GM19035 (cell line): ENCODE results near the gene TMIGD1.
A peak's percentile ranks its signal among the peaks of the same experiment; 100 is the strongest.

Source experiments
- ATAC-seq: cut with Tn5 transposase; IDR thresholded peaks from one replicate; pipeline ENCODE4 v1.9.1; 2021; ENCODE audit not compliant: unreplicated experiment

The TMIGD1 gene

GRCh38 chr17:30333503-30334360 is at the start of gene TMIGD1:
TMIGD1 (minus strand) TSS chr17:30334057; CDS start chr17:30332133, 1,924 bp downstream.
- ATAC-seq = no peak

- no peak for ATAC-seq
These were observed 48.5 kb upstream of the TMIGD1 start for GRCh38 chr17:30382345-30382744.

- no peak for ATAC-seq
These were observed 47.4 kb upstream of the TMIGD1 start for GRCh38 chr17:30381340-30381659.

GRCh38 chr17:30380643-30381339 is 46.9 kb upstream of the TMIGD1 start:
- ATAC-seq = no peak

- ATAC-seq = peak; percentile 29
These were observed 46.1 kb upstream of the TMIGD1 start for GRCh38 chr17:30379903-30380381.

GRCh38 chr17:30379303-30379902 is 45.5 kb upstream of the TMIGD1 start:
- peak; percentile 25 for ATAC-seq

GRCh38 chr17:30378825-30379302 is 45.0 kb upstream of the TMIGD1 start, which contains the start of gene CPD:
CPD (plus strand) TSS chr17:30378927; CDS start chr17:30378981, 54 bp downstream.
- ATAC-seq = peak; percentile 87

GRCh38 chr17:30378241-30378824 is 44.5 kb upstream of the TMIGD1 start:
- ATAC-seq = no peak

- no peak for ATAC-seq
These were observed 43.9 kb upstream of the TMIGD1 start for GRCh38 chr17:30377574-30378240.

- ATAC-seq = no peak
These were observed 43.0 kb upstream of the TMIGD1 start for GRCh38 chr17:30376621-30377452.

GRCh38 chr17:30375661-30376060 is 41.8 kb upstream of the TMIGD1 start:
- no peak for ATAC-seq

- no peak for ATAC-seq
These were observed 38.9 kb upstream of the TMIGD1 start for GRCh38 chr17:30372755-30373154.

- ATAC-seq = no peak
These were observed 36.1 kb upstream of the TMIGD1 start for GRCh38 chr17:30369995-30370394.

- no peak for ATAC-seq
These were observed 35.3 kb upstream of the TMIGD1 start for GRCh38 chr17:30368912-30369720.

GRCh38 chr17:30366536-30366935 is 32.7 kb upstream of the TMIGD1 start:
- no peak for ATAC-seq

GRCh38 chr17:30363715-30364202 is 29.9 kb upstream of the TMIGD1 start:
- ATAC-seq = peak; percentile 82

GRCh38 chr17:30361766-30362279 is 28.0 kb upstream of the TMIGD1 start:
- no peak for ATAC-seq

- no peak for ATAC-seq
These were observed 26.4 kb upstream of the TMIGD1 start for GRCh38 chr17:30360086-30360808.
